HG03103 (cell line): Measurements from ENCODE around the gene FAM13A.
"Not testable (repeated sequence)": the region's sequence is repeated elsewhere in the genome, so short reads cannot be mapped to it uniquely, and the experiment has no call there.

Experiments
- ATAC-seq: cut with Tn5 transposase; IDR thresholded peaks from one replicate; pipeline ENCODE4 v1.9.1; 2021; ENCODE audit warnings: low read depth; ENCODE audit not compliant: unreplicated experiment

The FAM13A gene

DNA sequence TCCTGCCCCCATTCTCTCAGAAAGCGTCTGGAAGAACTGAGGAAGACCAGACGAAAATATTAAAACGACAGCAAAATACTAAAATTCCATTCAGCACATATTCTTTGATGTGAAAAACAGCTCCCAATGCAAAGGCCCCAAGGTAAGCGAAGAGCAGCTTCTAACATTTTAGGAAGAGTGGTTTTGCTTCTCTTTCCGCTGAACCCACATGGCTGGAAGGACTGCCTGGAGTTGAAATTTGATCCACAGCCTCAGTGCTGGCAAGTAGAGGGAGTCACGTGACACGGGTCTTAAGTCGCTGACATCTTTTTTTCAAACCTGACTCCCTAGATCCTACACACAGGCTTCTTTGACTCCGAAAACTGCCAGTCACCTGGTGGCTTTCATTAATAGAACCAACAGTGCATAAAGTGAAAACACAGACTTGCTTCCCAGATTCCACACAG is at the start of gene FAM13A:
Gene FAM13A (minus strand): TSS at position 233 of the 446 bp plus-strand sequence. CDS start 221 bp downstream, at position 12.
- no peak for ATAC-seq

DNA sequence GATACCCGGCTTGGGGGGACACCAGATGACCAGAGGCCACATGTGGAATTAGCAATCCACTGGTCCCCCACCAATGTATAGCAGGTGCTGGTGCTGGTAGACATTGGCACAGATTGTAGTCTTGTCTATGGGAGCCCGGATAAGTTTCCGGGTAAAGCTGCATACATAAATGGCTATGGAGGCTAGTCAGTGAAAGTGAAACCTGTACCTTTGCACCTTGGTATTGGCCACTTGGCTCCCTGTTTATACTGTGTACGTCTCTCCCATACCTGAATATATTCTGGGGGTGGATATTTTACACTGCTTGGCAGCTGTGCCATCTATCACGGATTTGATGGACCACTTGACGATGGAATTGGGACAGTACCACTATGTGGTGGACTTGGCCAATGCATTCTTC is 48.7 kb upstream of the FAM13A start:
- ATAC-seq, result no peak

DNA sequence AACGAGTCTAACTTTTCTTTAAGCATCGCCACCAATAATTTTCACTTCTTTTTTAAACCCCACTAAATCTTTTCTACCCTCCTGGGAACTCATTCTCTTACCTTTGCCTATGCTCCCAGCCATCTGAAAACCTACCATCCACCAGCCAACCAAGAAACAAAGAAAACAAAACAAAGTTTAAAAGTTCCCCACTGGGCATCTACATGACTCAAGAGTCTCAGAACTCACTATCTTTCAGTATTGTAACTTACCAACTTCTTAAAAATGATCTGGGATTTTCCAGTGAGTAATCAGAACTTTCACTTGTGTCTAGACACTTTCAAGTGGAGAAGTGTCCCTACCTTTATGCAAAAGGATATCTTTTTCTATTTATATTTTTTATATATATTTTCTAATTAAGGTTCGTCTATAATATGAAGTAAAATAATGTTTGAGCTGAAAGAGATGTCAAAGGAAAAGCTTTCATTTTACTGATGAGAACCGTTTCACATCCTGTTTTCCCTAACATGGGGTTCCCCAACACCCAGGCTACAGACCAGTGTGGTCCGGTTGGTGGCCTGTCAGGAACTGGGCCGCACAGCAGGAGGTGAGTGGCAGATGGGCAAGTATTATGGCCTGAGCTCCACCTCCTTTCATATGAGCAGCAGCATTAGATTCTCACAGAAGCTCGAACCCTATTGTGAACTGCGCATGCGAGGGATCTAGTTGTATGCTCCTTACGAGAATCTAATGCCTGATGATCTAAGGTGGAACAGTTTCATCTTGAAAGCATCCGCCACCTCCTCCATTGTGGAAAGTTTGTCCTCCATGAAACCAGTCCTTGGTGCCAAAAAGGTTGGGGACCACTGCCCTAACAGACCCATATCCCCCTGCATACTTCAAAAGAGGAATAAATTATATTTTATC is 44.5 kb upstream of the FAM13A start:
- ATAC-seq, result peak; percentile 87

DNA sequence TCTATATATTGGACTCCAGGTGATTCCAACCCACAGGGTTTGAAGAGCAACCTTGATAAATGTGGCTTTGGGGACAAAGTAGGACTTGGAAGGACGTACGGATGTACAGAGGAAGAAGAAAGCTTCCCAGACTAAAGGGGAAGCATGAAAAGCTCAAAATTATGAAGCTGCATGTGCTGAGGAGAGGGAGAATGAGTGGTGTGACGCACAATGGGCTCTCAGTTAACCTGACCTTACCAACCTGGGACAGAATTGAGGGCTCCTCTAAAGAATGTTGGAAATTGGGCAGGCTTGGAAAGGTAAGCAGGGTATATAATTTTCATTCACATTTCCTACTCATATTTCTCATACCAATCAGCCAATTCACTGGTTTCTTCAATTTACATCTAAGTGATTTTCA is 43.9 kb upstream of the FAM13A start:
- peak; percentile 16 for ATAC-seq

DNA sequence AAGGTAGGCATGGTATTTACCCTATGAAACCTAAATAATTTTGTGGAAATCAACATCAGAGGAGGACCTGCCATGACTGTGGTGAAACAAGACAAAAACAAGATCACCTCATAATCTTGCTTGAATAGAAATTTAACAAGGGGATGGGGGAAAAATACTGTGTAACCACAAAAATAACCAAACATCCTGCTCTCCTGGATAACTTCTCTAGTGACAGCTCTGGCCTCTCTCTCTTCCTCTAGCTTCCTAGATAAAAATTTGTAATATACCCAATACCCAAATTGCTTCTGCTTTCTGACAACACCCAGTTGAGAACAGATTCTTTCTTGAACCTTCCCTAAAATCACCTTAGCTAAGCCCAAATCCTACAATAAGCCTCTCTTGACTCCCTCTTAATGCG is 42.5 kb upstream of the FAM13A start:
- no peak for ATAC-seq

DNA sequence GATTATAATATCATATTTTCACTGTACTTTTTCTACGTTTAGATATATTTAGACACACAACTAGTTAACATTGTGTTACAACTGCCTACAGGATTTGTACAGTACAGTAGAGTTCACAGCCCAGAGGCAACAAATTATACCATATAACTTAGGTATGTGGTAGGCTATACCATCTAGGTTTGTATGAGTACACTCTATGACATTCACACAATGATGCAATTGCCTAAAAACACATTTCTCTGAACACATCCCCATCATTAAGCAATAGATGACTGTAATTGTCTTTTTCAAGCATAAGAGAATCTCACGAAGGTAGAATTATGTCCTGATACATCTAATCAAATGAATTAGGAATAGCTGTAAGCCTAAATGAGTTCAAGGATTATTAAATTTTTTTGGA is 42.0 kb upstream of the FAM13A start:
- ATAC-seq, result no peak

DNA sequence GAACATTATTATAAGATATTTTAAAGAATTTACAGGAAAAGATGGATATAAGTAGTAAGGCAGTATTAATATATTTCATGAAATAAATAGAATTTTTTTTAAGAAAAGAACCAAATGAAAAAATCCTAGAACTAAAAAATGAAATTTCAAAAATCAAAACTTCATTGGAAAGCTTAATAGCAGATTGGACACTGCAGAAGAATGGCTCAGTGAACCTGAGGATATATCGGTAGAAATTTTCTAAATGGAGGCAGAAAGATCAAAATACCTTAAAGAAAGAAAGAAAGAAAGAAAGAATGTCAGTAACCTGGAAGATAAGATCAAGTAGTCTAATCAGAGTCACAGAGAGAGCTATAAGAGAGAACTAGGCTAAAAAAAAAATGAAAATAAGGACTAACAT is 21.3 kb upstream of the FAM13A start:
- ATAC-seq, result no peak

DNA sequence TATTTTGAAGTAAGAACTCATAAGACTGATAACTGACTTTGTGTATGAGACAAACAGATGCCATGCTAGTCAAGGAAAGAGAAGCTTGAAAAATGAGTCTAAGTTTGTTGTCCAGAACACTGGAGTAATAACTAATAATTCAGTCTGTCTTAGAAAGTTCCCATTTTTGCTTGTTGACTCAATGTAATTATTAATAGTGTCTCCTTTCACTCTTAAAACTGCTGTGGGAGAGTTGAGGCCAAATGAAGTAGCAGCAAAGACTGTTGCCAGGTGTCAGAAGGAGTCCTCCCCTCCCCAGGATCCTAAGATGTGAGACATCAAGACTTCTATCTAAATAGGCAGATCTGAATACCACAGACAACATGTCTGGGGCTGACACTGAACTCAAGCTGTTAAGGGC is 20.8 kb upstream of the FAM13A start:
- no peak for ATAC-seq

DNA sequence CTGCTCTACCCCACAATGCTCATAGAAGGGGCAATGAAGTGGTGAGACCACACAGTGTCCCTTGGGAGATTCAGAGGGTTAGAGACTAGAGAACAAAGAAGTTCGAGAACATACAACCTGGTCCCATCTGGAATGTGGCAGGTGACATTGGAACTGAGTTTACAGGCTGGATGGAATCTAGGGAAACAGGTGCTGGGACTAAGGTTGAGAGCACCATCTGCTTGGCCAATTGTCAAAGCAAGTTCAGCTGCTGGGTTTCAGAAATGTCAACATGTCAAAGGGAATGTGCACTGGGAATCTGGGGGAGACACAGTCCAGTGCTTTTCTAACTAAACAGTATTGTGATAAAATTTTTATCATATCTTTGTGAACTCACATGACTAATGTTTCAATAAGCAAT is 15.9 kb upstream of the FAM13A start:
- no peak for ATAC-seq

DNA sequence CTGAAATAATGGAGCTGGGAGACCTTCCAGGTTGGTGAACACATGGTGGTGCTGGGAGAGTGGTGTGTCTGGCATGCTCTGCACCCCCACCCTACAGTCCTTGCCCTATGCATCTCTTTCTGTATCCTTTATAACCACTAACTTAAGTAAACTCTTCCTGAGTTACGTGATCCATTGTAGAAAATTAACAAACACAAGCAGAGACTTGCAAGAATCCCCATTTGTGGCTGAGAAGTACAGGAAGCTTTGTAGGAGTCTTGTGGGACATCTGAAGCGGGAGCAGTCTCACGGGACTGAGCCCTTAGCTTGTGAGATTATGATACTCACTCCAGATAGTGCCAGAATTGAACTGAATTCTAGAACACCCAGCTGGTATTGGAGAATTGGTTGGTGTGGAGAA is 14.3 kb upstream of the FAM13A start:
- ATAC-seq, result no peak

DNA sequence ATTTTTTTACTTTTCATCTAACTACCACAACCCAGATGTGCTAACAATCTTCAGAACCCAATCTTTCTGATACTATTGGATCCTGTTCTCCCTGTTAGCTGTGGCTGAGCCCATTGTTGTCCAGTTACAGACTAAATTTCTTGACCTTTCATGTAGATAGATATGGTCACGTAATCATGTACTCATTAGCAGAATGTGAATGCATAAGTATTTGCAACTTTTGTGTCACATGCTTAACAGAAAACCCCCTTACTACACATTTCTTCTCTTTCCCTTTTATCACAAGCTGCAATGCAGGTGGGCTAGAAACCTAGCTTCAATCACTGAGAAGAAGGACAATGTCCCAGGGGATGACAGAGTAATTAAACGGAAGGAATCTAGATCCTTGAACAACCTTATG is 13.1 kb upstream of the FAM13A start:
- ATAC-seq, result no peak

DNA sequence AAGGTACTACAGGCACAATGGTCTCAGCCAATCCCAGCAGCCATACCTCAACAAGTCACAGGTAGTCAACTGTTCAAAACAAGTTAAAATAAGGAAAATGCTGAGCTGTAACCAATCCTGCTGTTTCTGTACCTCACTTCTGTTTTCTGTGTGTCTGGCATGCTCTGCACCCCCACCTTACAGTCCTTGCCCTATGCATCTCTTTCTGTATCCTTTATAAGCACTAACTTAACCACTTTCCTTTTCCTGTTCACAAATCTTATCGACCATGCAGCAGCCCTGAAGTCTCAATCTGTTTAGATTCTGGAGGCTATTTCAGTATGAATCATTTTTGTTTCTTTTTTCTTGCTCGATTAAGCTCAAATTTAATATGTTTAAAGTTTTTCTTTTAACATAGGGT is 12.5 kb upstream of the FAM13A start:
- ATAC-seq, result no peak

DNA sequence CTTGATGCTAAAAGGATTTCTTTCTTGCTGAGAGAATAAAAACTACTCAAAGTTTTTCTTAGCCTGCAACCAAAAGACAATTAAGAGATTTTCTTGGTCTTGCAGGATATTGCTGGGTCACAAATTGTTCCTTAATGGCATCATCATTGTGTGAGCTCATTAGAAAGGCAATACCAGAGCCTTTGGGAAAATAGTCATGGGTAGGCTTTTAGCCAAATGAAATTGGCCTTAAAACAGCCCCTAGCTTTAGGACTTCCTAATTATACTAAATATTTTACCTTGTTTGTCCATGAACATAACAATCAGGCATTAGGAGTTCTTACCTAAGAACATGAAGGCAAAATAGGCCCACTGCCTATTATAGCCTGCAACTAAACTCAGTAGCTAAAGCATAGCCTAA is 10.4 kb upstream of the FAM13A start:
- no peak for ATAC-seq

DNA sequence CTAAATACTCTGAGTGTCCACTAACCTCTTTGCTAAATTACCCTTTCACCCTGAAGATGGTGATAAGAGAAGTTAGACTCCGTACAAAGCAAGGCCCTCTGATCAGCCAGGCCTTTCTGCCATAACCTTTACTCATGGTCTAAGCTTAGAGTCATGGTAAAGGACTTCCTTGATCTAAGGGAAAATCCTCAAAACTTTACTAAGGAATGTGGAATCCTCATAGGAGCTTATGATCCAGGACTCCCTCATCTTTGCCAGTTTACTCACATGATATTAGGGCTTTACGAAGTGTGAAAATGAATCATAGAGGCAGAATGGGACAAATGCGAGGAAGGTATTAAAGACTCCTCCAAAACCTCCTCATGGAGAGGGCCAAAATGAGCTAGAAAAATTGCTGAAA is 7.9 kb upstream of the FAM13A start:
- no peak for ATAC-seq

DNA sequence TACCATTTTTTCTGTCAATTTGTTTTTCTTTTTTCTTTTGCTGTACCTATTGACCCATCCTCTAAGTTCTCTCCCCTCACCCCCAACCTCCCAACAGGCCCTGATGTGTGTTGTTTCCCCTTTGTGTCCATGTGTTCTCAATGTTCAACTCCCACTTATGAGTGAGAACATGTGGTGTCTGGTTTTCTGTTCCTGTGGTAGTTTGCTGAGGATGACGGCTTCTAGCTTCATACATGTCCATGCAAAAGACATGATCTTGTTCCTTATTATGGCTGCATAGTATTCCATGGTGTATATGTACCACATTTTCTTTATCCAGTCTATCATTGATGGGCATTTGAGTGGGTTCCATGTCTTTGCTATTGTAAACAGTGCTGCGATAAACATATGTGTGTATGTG is 859 bp upstream of the FAM13A start:
- ATAC-seq, result not testable (repeated sequence)

DNA sequence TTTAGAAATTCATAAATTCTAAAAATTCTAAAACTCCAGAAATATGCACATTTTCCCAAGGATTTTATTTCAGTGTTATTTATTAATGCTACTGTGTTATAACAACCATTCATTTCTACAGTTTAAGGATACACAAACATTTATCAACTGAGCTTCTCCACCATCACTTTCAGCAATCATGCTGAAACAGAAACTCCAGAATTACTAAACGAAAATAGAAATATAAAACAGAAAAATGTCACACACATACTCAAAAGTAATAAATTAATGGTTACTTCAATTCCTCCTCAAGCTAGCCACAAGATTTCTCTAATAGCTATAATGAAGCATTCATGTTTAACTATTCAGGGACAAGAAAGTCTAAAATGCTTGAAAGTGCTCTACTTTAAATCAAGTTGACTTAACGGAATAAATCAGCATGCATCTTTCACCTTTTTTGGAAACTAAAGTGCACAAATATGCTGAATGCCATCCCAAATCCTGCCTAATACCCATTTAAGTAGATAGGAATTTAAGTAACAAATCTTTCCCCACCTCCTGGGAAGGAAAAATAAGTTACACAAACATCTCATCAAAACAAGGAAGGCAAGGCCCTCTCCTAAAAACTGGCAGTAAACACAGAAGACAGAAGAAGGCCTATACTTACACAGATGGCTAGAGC is 563 bp downstream of the FAM13A start:
- ATAC-seq, result no peak

DNA sequence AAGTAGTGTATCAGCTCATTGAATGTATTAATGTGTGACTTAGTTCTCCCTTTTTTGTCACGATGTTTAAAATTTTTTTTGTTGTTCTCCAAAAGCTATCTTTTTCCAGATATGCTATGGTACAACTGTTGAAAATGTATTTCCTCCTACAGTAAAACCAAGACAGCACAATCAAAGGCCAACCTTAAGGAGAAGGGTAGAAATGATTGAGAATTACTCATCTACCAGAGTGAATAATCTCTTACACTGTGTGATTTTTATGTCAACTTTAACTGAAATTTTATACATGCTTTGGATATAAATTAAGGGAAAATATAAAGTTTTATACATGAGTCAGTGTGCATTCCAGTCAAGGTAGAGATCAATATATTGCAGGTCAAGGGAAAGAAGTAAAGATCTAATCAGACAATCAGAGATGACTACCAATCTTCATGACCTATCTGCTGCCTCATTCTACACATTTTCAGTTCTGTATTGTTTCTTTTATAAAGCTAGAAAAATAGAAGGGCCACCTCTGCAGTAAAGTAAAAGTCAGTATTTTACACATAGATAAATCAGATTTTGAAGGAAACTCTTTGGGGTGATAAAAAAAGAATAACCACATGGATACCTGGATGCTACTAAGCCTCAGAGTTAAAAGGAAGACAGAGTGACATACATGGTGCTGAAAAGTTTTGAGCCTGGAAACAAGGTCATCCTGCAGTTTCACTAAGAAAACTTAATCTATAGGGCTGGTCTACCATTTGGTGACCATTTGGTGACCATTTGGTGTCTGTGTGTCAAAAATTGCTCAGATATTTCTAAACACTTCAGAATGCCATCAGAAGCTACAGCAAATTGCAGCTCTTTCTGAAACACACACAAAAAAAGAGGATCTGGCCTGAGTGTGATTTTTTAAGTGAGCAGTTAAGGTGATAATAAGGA is 1.6 kb downstream of the FAM13A start:
- ATAC-seq, result no peak

DNA sequence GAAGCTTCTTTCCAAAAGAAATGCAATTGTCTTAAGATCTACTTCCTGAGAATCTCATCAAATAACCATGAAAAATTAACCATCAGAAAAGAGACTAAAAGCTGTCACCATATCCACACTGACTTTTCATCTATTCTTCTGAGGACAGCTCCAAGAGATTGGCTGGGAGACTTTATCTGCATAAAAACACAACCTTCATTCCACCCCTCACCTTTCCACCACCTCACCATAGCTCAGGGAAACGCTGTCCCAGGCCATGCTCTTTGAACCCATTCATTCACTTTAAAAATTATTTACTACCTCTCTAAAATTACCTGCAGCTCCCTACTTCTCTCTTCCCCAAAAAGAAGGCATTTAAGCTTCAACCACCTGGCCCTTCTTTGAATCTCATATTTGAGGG is 2.4 kb downstream of the FAM13A start:
- no peak for ATAC-seq

DNA sequence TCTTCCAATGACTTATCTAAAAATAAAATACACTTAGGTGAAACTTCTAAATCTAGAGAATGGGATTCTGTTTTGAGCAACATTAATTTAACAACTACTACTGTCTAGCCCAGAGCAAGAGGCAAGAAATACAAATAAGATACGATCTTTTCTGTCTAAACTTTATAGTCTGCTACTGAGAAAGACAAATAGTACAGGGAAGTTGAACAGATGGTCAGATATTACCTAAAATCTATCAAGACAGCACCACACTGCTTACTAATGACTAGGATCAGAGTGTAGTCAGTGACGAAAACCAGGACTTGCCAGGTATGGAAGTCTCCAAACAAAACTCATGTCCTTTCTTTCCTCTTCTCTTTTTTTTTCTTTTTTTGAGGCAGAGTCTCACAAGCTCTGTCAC is 7.1 kb downstream of the FAM13A start:
- ATAC-seq, result no peak

DNA sequence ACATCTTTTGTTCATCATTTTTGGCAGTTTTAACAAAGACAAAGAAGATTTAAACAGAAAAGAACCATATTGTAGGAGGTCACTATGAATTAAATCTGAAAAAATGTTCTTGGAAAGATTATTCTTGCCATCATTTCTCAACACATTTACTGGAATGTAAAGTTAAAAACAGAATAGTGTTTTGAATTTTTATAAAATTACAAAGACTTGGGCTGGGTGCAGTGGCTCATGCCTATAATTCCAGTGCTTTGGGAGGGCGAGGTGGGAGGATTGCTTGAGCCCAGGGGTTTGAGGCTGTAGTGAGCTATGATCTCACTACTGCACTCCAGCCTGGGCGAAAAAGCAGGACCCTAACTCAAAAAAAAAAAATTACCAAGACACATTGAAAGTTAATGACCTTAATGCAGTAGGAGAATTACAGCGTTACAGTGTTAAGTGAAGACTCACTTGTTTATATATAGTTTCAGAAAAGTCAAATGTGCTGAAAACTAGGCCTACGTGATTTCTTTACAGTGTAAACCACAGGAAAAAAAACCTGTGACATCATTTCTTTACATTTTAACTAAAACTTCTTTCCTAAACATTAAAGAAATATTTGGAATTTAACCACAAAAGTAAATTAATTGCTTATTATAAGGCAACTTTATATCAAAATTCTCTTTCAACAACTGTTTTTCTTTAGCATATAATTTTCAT is 7.9 kb downstream of the FAM13A start:
- ATAC-seq, result no peak
